D721Med (cell line): Measurements from ENCODE around the gene NKAIN2.

Experiments
- DNase-seq: peaks from one replicate; pipeline ENCODE4 v3.0.0; 2011; ENCODE audit warnings: low spot score; ENCODE audit not compliant: insufficient read length
- FAIRE-seq: peaks from 2 replicates; lab custom pipeline; 2011; peaks lifted over from hg19 to GRCh38; lab: Jason Lieb, UNC
- CTCF ChIP-seq: IDR thresholded peaks from 2 replicates; pipeline ENCODE4 v1.5.1; 2012; ENCODE audit warnings: mild to moderate bottlenecking, control low read depth; ENCODE audit not compliant: insufficient read depth; ENCODE audit errors: missing control alignments

Gene NKAIN2

DNA sequence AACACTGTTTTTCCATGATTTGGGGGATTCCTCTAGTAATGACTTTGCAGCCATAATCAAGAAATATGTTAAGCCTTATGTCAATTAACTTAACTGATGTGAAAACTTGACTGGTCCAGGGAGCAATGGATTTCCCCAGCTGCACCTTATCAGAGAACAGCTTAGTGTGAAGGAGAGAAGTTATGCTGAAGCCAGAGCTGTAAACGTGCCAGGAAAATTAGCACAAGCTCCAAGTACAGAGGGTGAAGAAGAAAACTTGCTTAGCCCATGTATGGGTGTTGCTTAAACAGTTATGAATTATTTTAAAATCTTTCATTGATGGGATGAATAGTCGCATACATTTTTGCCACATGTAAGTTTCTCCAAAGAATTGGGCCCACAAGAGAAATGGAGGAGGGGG is 943.7 kb downstream of the NKAIN2 start:
- TF ChIP-seq CTCF, result no peak
- FAIRE-seq, result no peak
- DNase-seq, result no peak

DNA sequence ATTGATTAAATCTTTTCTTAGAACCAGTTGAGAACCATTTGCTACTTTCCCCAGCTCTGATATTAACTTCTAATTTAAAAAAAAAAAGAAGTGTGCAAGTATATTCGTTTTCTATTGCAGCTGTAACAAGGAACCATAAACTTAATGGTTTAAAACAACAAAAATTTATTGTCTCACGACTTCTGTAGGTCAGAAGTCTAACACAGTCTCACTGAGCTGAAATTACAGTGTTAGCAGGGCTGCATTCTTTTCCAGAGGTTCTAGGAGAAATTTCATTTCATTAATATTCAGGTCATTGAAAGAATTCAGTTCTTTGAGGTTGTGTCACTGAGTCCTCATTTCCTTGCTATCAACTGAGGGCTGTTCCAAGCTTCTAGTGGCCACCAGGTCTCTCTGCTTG is 945.1 kb downstream of the NKAIN2 start:
- TF ChIP-seq CTCF, result no peak
- DNase-seq, result no peak
- FAIRE-seq, result no peak

GRCh38 chr6:124753001-124753400 is 949.3 kb downstream of the NKAIN2 start:
- no peak for TF ChIP-seq CTCF
- FAIRE-seq (no peak), DNase-seq (no peak)

DNA sequence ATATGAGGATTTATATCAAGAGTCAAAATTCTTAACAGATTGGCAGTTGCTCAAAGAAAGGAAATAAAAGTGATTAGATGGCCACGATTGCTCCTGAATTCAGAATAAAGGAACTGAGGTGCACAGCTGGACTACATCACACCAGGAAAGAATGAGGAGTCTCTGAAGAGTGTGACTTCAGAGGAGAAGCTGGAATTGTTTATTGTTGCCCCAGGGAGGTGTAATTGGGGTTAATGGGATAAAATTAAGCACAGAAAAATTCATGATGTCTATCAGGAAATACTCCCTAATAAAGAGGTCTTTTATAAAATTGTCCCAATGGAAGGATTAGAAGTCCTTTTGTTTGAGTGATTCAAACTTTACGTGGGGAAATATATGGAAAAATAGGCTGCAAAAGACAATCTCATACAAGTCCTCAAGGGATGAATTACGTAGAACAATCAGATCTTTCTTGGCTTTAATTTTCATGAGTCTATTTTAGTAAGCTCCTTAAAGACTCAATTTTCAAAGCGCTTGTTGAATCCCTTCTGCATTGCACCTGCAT is 950.0 kb downstream of the NKAIN2 start:
- FAIRE-seq (no peak), DNase-seq (no peak)
- no peak for TF ChIP-seq CTCF

- no peak for TF ChIP-seq CTCF
- FAIRE-seq (no peak), DNase-seq (no peak)
These were observed 951.7 kb downstream of the NKAIN2 start for GRCh38 chr6:124755321-124755720.

DNA sequence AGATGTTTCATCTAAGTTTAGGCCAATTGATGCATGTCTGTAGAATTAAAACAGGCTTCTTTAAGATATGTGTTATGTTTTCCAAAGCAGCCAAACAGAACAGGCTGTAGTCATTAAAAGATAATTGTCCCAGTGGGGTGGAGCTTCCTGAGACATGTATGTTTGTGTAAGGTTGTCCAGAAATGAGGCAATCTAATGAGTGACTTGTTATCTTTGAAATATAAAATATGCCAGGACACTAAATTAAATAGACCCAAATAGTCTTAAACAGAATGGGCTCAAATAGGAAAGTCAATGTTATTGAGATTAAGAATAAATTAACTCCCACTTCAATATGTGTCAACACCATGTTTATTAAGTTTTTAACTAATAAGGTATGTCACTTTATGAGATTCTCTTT is 953.9 kb downstream of the NKAIN2 start:
- no peak for FAIRE-seq
- DNase-seq, result no peak
- no peak for TF ChIP-seq CTCF

DNA sequence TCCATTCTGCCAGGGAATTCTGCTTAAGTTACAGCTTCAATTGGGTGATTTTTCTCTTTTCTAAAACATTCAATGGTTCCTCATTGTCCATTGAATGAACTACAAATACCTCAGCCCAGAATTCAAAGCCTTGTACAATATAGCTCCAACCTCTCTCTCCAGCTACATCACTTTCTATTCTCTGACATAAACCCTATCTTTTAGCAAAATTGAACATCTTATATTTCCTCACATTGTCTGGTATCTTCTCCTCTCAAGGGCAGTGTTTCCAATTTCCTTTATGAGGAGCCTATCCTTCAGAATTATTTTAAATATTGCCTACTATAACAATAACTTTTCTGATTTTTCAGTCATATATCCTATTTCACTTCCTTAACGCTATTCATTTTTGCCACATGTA is 955.0 kb downstream of the NKAIN2 start:
- DNase-seq (no peak), FAIRE-seq (no peak)
- TF ChIP-seq CTCF, result no peak
